ENCODE data around the gene INPP5B. TPM values are rescaled to one million over a fixed set of nuclear protein-coding genes. Genes with fewer than 3 reads are reported as not detected.

The INPP5B gene
- total and polyA plus RNA-seq, 8 donors = 22.5 to 39.9 (median 31.3) TPM

GRCh38 chr1:37951783-37952624, 5.2 kb upstream of the INPP5B start:
- TF ChIP-seq, protein P1, sequence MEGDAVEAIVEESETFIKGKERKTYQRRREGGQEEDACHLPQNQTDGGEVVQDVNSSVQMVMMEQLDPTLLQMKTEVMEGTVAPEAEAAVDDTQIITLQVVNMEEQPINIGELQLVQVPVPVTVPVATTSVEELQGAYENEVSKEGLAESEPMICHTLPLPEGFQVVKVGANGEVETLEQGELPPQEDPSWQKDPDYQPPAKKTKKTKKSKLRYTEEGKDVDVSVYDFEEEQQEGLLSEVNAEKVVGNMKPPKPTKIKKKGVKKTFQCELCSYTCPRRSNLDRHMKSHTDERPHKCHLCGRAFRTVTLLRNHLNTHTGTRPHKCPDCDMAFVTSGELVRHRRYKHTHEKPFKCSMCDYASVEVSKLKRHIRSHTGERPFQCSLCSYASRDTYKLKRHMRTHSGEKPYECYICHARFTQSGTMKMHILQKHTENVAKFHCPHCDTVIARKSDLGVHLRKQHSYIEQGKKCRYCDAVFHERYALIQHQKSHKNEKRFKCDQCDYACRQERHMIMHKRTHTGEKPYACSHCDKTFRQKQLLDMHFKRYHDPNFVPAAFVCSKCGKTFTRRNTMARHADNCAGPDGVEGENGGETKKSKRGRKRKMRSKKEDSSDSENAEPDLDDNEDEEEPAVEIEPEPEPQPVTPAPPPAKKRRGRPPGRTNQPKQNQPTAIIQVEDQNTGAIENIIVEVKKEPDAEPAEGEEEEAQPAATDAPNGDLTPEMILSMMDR (IDR thresholded peaks at IDR 0.05) = no peak
- Histone ChIP-seq H3K36me3 (peaks cover 0 to 12% of the 10 kb centered on the region in 2 donors), H3K27ac (no peak overlapping the region), H3K4me3 (no peak overlapping the region), H3K4me1 (peaks cover 0 to 6% of the 10 kb centered on the region in 2 donors), H3K9me3 (no peaks in the 10 kb centered on the region), H3K27me3 (no peaks in the 10 kb centered on the region)
- intact Hi-C loops (cut with DNase I) = no loop called here
- ATAC-seq = no peak
- peak in 1 of 4 donors; percentile 20 for DNase-seq

- DNase-seq (peak in 1 of 4 donors; percentile 44), ATAC-seq (no peak)
- H3K4me3 ChIP-seq = no peak overlapping the region
- TF ChIP-seq, protein P1 (IDR thresholded peaks at IDR 0.05) = no peak
- no peak overlapping the region for H3K27ac ChIP-seq
- intact Hi-C loops (cut with DNase I) = no loop called here
- H3K9me3 ChIP-seq = no peaks in the 10 kb centered on the region
- peaks cover 0 to 4% of the 10 kb centered on the region in 2 donors for H3K36me3 ChIP-seq
- H3K27me3 ChIP-seq = no peaks in the 10 kb centered on the region
- H3K4me1 ChIP-seq = peaks cover 0 to 9% of the 10 kb centered on the region in 2 donors
These were observed 4.4 kb upstream of the INPP5B start for GRCh38 chr1:37951041-37951782.

- intact Hi-C loops (cut with DNase I) = no loop called here
These were observed 2.8 kb upstream of the INPP5B start for GRCh38 chr1:37949524-37950152.

GRCh38 chr1:37948841-37949240, 2.0 kb upstream of the INPP5B start:
- no peaks in the 10 kb centered on the region for H3K27me3 ChIP-seq
- TF ChIP-seq, protein P1 (IDR thresholded peaks at IDR 0.05) = no peak
- no peaks in the 10 kb centered on the region for H3K9me3 ChIP-seq
- no peak overlapping the region for H3K4me3 ChIP-seq
- no peak overlapping the region for H3K27ac ChIP-seq
- no peak for ATAC-seq
- peak in 1 of 4 donors; percentile 38 for DNase-seq
- intact Hi-C loops (cut with DNase I) = no loop called here
- peaks cover 0 to 12% of the 10 kb centered on the region in 2 donors for H3K36me3 ChIP-seq
- peaks cover 0 to 23% of the 10 kb centered on the region in 2 donors for H3K4me1 ChIP-seq

More at GRCh38 chr1:37949524-37950152, 2.8 kb upstream of the INPP5B start:
- DNase-seq = peak in 1 of 4 donors; percentile 28
- Histone ChIP-seq H3K27ac (no peak overlapping the region), H3K4me1 (peaks cover 0 to 23% of the 10 kb centered on the region in 2 donors), H3K4me3 (no peak overlapping the region), H3K9me3 (no peaks in the 10 kb centered on the region), H3K27me3 (no peaks in the 10 kb centered on the region), H3K36me3 (peaks cover 0 to 6% of the 10 kb centered on the region in 2 donors)
- TF ChIP-seq, protein P1 (IDR thresholded peaks at IDR 0.05) = no peak
- no peak for ATAC-seq

All from left lung (tissue), 10 donors.